Central memory CD4-positive, alpha-beta T cell (primary cell): Measurements from ENCODE around the gene OST4.

Source experiments
- DNase-seq: peaks from one replicate; pipeline ENCODE4 v3.0.0; 2022

Gene OST4

GRCh38 chr2:27092696-27093429 lies 21.4 kb upstream of the OST4 start:
- no peak for DNase-seq

GRCh38 chr2:27091746-27092695 lies 20.6 kb upstream of the OST4 start:
- DNase-seq: no peak

- no peak for DNase-seq
These were observed 17.9 kb upstream of the OST4 start for GRCh38 chr2:27089111-27089954.

- no peak for DNase-seq
These were observed 17.2 kb upstream of the OST4 start for GRCh38 chr2:27088634-27089033.

- DNase-seq: no peak
These were observed 16.5 kb upstream of the OST4 start for GRCh38 chr2:27087823-27088410.

- no peak for DNase-seq
These were observed 15.5 kb upstream of the OST4 start, which contains the start of gene KHK for GRCh38 chr2:27086724-27087593. TSS of gene KHK (plus strand) at chr2:27086772. CDS start at chr2:27087260, 488 bp downstream.

DNA sequence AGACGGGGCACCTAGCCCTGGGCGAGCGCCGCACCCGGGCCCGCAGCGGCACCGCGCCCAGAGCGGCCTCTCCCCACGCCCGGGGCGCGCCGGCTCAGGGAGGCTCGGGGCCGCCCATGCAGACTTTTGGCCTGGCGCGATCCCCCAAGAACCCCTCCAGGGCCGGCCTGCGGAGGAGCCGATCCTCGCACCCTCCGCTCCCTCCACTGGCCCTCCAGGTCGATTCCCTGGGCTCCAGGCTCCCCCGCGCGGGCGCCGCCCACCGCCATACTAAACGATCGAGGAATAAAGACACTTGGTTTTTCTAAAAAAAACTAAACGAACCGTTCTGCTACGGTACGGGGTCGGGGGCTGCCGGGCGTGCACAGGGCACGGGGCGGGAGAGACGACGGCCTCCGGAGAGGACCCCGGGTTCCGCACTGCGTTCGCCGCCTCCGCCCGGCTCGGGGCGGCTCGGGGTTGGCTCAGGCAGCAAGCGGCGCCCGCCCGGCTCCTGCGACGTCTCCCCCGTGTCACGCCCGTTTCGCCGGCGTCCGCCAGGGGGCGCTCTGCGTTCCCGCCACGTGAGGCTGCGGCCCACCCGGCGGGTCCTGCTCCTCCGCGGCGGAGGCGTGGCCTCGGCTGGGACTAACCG lies 14.8 kb upstream of the OST4 start:
- peak; percentile 98 for DNase-seq

- no peak for DNase-seq
These were observed 14.2 kb upstream of the OST4 start for GRCh38 chr2:27085673-27086089.

DNA sequence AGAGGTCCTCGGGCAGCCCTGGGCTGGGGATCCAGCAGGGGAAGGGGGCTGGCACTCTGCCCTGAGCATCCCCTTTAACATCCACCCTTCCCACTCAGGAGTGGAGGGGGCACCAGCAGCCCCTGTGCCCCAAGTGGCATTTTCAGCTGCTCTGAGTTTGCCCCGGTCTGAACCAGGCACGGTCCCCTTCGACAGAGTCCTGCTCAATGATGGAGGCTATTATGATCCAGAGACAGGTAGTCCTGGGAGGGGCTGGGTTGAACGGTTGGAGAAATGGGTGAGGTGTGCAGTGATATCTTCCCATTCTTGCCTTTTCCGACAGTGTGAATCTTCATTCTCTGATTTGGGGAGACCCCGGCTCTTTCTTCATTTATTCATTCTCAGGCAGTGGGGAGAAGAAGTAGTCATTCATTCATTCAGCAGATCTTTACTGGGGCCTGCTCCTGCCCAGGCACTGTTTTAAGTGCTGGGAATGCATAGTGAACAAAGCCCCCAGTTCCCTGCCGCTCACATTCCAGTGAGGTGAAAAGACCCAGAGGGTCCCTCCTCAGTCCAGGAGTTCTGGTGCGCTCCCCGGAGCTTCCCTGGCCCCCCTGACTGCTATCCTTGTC lies 13.7 kb upstream of the OST4 start:
- no peak for DNase-seq

GRCh38 chr2:27084297-27085061 lies 13.0 kb upstream of the OST4 start:
- no peak for DNase-seq

GRCh38 chr2:27083410-27084296 lies 12.2 kb upstream of the OST4 start:
- no peak for DNase-seq

- no peak for DNase-seq
These were observed 11.4 kb upstream of the OST4 start for GRCh38 chr2:27082773-27083409.

GRCh38 chr2:27081984-27082772 lies 10.7 kb upstream of the OST4 start:
- no peak for DNase-seq

DNA sequence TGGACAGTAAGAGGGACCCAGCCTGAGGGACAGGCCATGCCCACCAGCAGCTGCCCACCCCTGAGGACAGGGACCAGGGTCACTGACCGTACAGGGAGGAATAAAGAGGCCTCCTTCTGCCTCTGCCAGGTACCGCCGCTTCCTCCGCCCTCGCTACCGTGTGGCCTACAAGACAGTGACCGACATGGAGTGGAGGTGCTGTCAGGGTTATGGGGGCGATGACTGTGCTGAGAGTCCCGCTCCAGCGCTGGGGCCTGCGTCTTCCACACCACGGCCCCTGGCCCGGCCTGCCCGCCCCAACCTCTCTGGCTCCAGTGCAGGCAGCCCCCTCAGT lies 9.1 kb upstream of the OST4 start:
- no peak for DNase-seq

- DNase-seq: no peak
These were observed 8.7 kb upstream of the OST4 start for GRCh38 chr2:27080140-27080469.

DNA sequence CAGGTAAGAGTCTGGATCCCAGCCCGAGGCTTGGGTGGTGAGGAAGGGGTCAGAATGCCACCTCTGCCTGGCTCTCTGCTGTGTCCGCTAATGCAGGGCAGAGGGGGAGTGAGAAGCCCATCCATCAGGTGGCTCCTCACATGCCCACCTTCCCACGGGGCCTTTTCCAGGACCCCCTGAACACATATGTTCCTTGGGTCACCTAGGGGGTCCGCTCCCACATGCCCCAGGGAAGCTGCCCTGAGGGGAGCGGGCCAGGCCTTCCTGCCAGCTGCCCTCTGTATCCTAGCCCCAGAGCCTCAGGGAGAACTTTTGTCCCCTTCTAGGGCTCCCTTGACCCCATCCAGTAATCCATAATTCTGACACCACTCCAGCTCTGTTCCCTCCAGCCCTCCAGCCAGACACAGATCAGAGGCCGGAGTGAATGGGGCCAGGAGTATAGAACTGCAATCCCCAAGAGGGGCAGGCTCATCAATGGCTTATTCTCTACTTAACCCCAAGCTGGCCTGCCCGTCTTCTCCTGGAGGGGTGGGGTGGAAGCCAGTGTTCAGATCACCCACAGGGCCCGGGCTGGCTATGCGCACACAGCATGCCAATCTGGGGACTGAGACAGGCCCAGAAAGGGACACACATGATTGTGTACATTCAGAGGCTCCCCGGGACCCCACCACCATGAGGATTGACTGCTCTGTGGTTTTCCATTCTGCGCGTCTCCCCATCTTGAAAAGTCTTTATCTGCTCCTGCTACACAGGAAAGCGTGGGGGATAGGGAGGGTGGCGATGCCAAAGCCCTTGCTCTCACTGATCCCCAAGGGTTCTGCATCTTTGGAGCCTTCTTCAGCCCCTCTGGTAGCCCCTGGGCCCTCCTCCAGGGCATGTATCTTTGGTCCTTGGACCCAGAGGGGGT lies 8.0 kb upstream of the OST4 start:
- no peak for DNase-seq
